Measurements from ENCODE around the gene GRID1. TPM values are rescaled to one million over a fixed set of nuclear protein-coding genes. Genes with fewer than 3 reads are reported as not detected.

The GRID1 gene
- total RNA-seq, 1 donor from 2014 or later: 1.4 TPM

- Histone ChIP-seq H3K27me3 (no peaks in the 10 kb centered on the region), H3K4me3 (no peak overlapping the region), H3K36me3 (no peaks in the 10 kb centered on the region), H3K27ac (no peak overlapping the region), H3K9me3 (no peaks in the 10 kb centered on the region), H3K4me1 (no peaks in the 10 kb centered on the region)
- no peak for TF ChIP-seq CTCF (IDR thresholded peaks at IDR 0.05)
- DNase-seq (ENCODE audit: low spot score in 2 of 2): no peak
- intact Hi-C loops (cut with DNase I): no loop called here
These were observed 336.3 kb downstream of the GRID1 start for GRCh38 chr10:86030312-86030711.

- intact Hi-C loops (cut with DNase I): no loop called here
- Histone ChIP-seq H3K27ac (no peak overlapping the region), H3K36me3 (no peaks in the 10 kb centered on the region), H3K4me1 (no peaks in the 10 kb centered on the region), H3K27me3 (no peaks in the 10 kb centered on the region), H3K4me3 (no peak overlapping the region), H3K9me3 (no peaks in the 10 kb centered on the region)
- DNase-seq (ENCODE audit: low spot score in 2 of 2): no peak
- no peak for TF ChIP-seq CTCF (IDR thresholded peaks at IDR 0.05)
These were observed 339.2 kb downstream of the GRID1 start for GRCh38 chr10:86027346-86027745.

DNA sequence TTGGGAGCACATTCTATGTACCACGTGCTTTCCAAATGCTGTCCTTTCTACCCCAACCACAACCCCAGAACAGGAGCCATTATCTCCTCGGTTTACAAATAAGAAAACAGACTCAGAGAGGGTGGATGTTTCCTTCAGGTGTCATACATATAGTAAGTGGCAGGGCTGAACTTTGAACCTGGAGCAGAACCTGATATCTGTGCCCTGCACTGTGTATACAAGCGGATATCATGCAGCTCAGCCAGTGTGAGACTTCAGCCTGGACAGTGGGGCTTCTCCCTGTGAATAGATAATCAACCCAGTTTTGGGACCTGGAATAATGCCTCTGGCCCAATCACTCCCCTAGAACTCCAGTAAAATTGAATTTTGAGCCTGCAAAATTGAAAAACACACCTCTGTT lies 341.1 kb downstream of the GRID1 start:
- Histone ChIP-seq H3K9me3 (no peaks in the 10 kb centered on the region), H3K27ac (no peak overlapping the region), H3K36me3 (no peaks in the 10 kb centered on the region), H3K4me3 (no peak overlapping the region), H3K27me3 (no peaks in the 10 kb centered on the region), H3K4me1 (no peaks in the 10 kb centered on the region)
- no peak for TF ChIP-seq CTCF (IDR thresholded peaks at IDR 0.05)
- intact Hi-C loops (cut with DNase I): no loop called here
- DNase-seq (ENCODE audit: low spot score in 2 of 2): no peak

- no peak for TF ChIP-seq CTCF (IDR thresholded peaks at IDR 0.05)
- H3K4me3 ChIP-seq: no peak overlapping the region
- no peaks in the 10 kb centered on the region for H3K36me3 ChIP-seq
- H3K9me3 ChIP-seq: no peaks in the 10 kb centered on the region
- no peak for DNase-seq (ENCODE audit: low spot score in 2 of 2)
- no peaks in the 10 kb centered on the region for H3K4me1 ChIP-seq
- H3K27me3 ChIP-seq: no peaks in the 10 kb centered on the region
- intact Hi-C loops (cut with DNase I): no loop called here
- no peak overlapping the region for H3K27ac ChIP-seq
These were observed 342.1 kb downstream of the GRID1 start for GRCh38 chr10:86024281-86025041.

- intact Hi-C loops (cut with DNase I): no loop called here
- Histone ChIP-seq H3K27ac (no peak overlapping the region), H3K36me3 (no peaks in the 10 kb centered on the region), H3K4me3 (no peak overlapping the region), H3K4me1 (no peaks in the 10 kb centered on the region), H3K9me3 (no peaks in the 10 kb centered on the region), H3K27me3 (no peaks in the 10 kb centered on the region)
- no peak for TF ChIP-seq CTCF (IDR thresholded peaks at IDR 0.05)
- DNase-seq (ENCODE audit: low spot score in 2 of 2): no peak
These were observed 342.7 kb downstream of the GRID1 start for GRCh38 chr10:86023931-86024280.

DNA sequence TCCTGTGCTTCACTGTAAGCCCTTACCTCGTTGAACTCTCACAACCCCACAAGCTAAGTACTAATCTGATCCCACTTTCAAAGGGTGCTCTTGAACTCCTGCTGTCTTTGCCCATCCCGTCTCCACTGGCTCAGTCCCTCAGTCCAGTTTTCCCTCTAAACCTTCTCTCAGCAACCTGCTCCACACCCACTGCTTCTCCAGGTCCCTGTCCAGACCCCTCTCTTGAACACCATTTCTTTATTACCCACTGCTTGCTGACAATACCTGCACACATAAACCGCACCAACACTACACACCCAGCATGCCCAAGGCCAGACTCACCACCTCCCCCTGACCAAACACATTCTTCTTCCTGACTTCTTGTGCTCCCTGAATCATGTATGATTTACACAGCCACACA lies 343.3 kb downstream of the GRID1 start:
- H3K36me3 ChIP-seq: no peaks in the 10 kb centered on the region
- intact Hi-C loops (cut with DNase I): no loop called here
- no peak for TF ChIP-seq CTCF (IDR thresholded peaks at IDR 0.05)
- no peak overlapping the region for H3K27ac ChIP-seq
- H3K9me3 ChIP-seq: no peaks in the 10 kb centered on the region
- no peaks in the 10 kb centered on the region for H3K27me3 ChIP-seq
- no peak for DNase-seq (ENCODE audit: low spot score in 2 of 2)
- no peaks in the 10 kb centered on the region for H3K4me1 ChIP-seq
- H3K4me3 ChIP-seq: no peak overlapping the region
